CD4-positive, alpha-beta T cell (primary cell): ENCODE data around the gene TNFSF13B. TPM values are rescaled to one million over a fixed set of nuclear protein-coding genes. Genes with fewer than 3 reads are reported as not detected.

ENCODE experiments used
- ATAC-seq: fragments of 200-7000 bp; cut with Tn5 transposase; one replicate; pipeline ENCODE4 v1.10.0; 2022; ENCODE audit warnings: mild to moderate bottlenecking; ENCODE audit not compliant: poor library complexity
- CTCF ChIA-PET: fragments of 350-600 bp; sonication (Branson Sonifier 250); formaldehyde crosslinking; loops from one replicate; lab custom pipeline; 2021; ENCODE audit warnings: antibody characterized with exemption, inconsistent platforms; lab: Charles Lee
- POLR2A ChIA-PET: fragments of 350-600 bp; sonication (Branson Sonifier 250); formaldehyde crosslinking; loops from one replicate; lab custom pipeline; 2021; ENCODE audit warnings: antibody characterized with exemption, inconsistent platforms; lab: Charles Lee
- DNase-seq, 14 experiments: peaks; one replicate each; pipeline ENCODE4 v3.0.0-alpha.2; 2013 to 2020; ENCODE audit warnings: mixed read lengths in 2 of 14
- H3K27ac ChIP-seq, 2 donors: one replicate each; pipeline versions ENCODE4 v1.5.1 to v1.7.0; 2013; ENCODE audit warnings: low read length in 2 of 2, low read depth in 1 of 2, mild to moderate bottlenecking in 1 of 2
- H3K27me3 ChIP-seq, 2 experiments: 1 replicate in 1 of 2; 2 replicates in 1 of 2; pipeline versions ENCODE4 v1.6.1 to v1.7.0; 2013; ENCODE audit warnings: low read length in 2 of 2, control low read depth in 1 of 2, mild to moderate bottlenecking in 1 of 2, moderate library complexity in 1 of 2; ENCODE audit not compliant: insufficient read depth in 2 of 2, control insufficient read depth in 1 of 2
- H3K36me3 ChIP-seq: one replicate; pipeline ENCODE4 v1.6.1; 2013; ENCODE audit warnings: low read length, control low read depth; ENCODE audit not compliant: insufficient read depth
- H3K4me1 ChIP-seq: one replicate; pipeline ENCODE4 v1.6.1; 2013; ENCODE audit warnings: low read length, control low read depth; ENCODE audit not compliant: insufficient read depth
- H3K4me3 ChIP-seq: one replicate; pipeline ENCODE4 v1.5.1; 2013; ENCODE audit warnings: mild to moderate bottlenecking, low read length, moderate library complexity
- H3K9me3 ChIP-seq, 2 experiments: 1 replicate in 1 of 2; 2 replicates in 1 of 2; pipeline versions ENCODE4 v1.6.1 to v1.7.0; 2013; ENCODE audit warnings: low read length in 2 of 2, mild to moderate bottlenecking in 2 of 2, control low read depth in 1 of 2, moderate library complexity in 1 of 2; ENCODE audit not compliant: control insufficient read depth in 1 of 2, insufficient read depth in 1 of 2
- H3K27ac Mint-ChIP-seq: one replicate; pipeline ENCODE4 v1.8.0; 2020; ENCODE audit warnings: mixed read lengths
- H3K27me3 Mint-ChIP-seq: one replicate; pipeline ENCODE4 v1.8.0; 2021; ENCODE audit warnings: mixed read lengths
- H3K36me3 Mint-ChIP-seq: one replicate; pipeline ENCODE4 v1.8.0; 2021; ENCODE audit warnings: low read depth, mixed read lengths
- H3K4me1 Mint-ChIP-seq: one replicate; pipeline ENCODE4 v1.8.0; 2021; ENCODE audit warnings: low read depth, mixed read lengths
- H3K4me3 Mint-ChIP-seq: one replicate; pipeline ENCODE4 v1.8.0; 2020; ENCODE audit warnings: mild to moderate bottlenecking, mixed read lengths
- H3K9me3 Mint-ChIP-seq: one replicate; pipeline ENCODE4 v1.8.0; 2020; ENCODE audit warnings: mixed read lengths
- intact Hi-C, 2 experiments: fragments of 100-400 bp; cut with DNase I in 1 of 2; cut with micrococcal nuclease in 1 of 2; formaldehyde crosslinking; loops; one replicate each; pipeline versions ENCODE4 v1.15.1 to v1.9.0; 2023 to 2025; cut with DNase I, micrococcal nuclease
- total RNA-seq, 174 experiments: library from RNA in 2 of 174; stranded (reverse) in 2 of 174; gene quantifications; one replicate each; pipeline ENCODE4 v1.2.3 and lab custom pipeline; 2021 to 2026
- TF ChIP-seq, protein P1 (sequence below): fragments of 200-600 bp; IDR thresholded peaks from one replicate; pipeline ENCODE4 v1.8.0; 2022; ENCODE audit warnings: antibody characterized with exemption, mild to moderate bottlenecking

The TNFSF13B gene
- total RNA-seq, 2 experiments from 2014 or later = 1.6 to 1.8 TPM

DNA sequence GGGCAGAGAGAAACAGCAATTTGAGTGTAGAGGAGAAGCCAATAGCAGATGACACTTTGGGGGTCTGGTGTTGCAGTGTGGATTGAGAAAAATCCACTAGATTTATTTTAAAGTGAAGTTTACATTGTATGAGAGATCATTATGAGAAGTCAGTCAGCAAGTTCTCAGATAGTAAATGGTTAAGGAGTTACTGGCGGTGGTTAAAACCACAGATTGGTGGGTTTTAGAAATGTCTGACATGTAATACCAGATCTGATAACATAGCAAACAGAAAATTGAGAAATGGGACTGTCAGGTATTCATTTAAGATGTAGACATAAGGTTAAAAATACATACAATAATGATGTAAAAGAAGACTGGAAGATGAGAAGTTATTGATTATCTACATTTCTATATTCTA is 44.1 kb upstream of the TNFSF13B start:
- Histone ChIP-seq H3K36me3 (peaks cover 14% of the 10 kb centered on the region), H3K9me3 (no peaks in the 10 kb centered on the region), H3K4me1 (peaks cover 10% of the 10 kb centered on the region), H3K27me3 (no peaks in the 10 kb centered on the region), H3K27ac (no peak overlapping the region), H3K4me3 (no peak overlapping the region)
- peak in 3 of 14 experiments; percentile 32 to 58 (median 40) for DNase-seq
- Mint-ChIP-seq H3K9me3 (no peaks in the 10 kb centered on the region), H3K27ac (peak overlapping the region; percentile 31), H3K36me3 (peaks cover 27% of the 10 kb centered on the region), H3K4me1 (peaks cover 87% of the 10 kb centered on the region), H3K4me3 (peak overlapping the region; percentile 26), H3K27me3 (no peaks in the 10 kb centered on the region)
- intact Hi-C loops = loop anchor here (5.0 to 10.0 kb wide), 3 partner anchors 49 to 282 kb away; no protein-coding TSS in a partner anchor
- ChIA-PET POLR2A (no interaction called here), CTCF (no interaction called here)
- ATAC-seq = peak; percentile 66
- TF ChIP-seq, protein P1, sequence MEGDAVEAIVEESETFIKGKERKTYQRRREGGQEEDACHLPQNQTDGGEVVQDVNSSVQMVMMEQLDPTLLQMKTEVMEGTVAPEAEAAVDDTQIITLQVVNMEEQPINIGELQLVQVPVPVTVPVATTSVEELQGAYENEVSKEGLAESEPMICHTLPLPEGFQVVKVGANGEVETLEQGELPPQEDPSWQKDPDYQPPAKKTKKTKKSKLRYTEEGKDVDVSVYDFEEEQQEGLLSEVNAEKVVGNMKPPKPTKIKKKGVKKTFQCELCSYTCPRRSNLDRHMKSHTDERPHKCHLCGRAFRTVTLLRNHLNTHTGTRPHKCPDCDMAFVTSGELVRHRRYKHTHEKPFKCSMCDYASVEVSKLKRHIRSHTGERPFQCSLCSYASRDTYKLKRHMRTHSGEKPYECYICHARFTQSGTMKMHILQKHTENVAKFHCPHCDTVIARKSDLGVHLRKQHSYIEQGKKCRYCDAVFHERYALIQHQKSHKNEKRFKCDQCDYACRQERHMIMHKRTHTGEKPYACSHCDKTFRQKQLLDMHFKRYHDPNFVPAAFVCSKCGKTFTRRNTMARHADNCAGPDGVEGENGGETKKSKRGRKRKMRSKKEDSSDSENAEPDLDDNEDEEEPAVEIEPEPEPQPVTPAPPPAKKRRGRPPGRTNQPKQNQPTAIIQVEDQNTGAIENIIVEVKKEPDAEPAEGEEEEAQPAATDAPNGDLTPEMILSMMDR = no peak

DNA sequence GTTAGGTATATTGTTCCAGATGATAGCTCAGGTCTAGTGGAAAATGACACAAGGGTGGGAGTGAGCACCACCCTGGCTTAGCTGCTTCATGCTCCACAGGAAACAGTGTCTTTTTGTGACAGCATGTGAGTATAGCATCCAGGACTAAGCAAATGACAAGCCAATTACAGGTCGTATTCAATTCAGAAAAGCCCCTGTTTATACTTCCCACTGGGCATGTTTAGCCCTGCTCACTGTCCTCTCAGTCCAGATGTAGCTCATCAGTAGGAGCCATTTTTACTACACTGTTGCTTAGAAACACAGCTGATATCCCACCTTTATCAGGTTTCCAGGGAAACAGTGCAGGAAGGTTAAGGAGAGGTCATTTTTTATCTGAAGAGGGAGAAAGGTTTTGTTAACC is 43.3 kb upstream of the TNFSF13B start:
- DNase-seq (no peak), ATAC-seq (peak; percentile 43)
- POLR2A ChIA-PET = no interaction called here
- TF ChIP-seq, protein P1 = no peak
- Histone ChIP-seq H3K4me1 (peaks cover 10% of the 10 kb centered on the region), H3K36me3 (peaks cover 14% of the 10 kb centered on the region), H3K9me3 (no peaks in the 10 kb centered on the region), H3K27me3 (no peaks in the 10 kb centered on the region), H3K4me3 (no peak overlapping the region), H3K27ac (no peak overlapping the region)
- CTCF ChIA-PET = no interaction called here
- Mint-ChIP-seq H3K4me1 (peaks cover 79% of the 10 kb centered on the region), H3K4me3 (peak overlapping the region; percentile 26), H3K27ac (peak overlapping the region; percentile 31), H3K36me3 (peaks cover 30% of the 10 kb centered on the region), H3K27me3 (no peaks in the 10 kb centered on the region), H3K9me3 (no peaks in the 10 kb centered on the region)
- intact Hi-C loops = loop anchor here (5.0 to 10.0 kb wide), 3 partner anchors 49 to 281 kb away; no protein-coding TSS in a partner anchor

DNA sequence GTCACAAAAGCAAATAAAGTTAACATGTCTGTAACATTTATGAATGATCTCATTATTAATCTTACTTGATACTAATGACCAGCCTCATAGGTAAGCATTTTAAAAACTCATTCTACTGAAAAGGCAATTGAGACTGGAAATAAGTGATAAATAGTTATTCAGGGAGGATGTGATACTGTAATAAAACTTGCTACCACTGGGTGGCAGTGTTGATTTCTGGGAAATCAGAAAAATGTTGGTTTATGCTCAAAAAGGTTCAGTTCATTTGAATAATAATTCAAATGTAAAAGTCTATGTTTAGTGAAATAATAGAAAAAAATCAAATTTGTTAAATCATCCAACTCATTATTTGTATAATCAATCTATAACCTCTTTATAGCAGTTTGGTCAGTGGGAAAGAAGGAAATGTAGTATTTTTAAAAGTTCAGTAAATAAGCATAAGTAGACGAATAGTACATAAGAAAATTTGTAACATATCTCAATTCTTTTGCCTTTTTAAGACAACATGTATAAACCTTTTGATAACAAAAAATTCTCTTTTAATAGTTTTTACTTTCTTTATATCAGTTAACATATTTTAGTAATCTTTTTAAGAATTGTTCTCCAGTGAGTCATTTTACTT is 41.8 kb upstream of the TNFSF13B start:
- Mint-ChIP-seq H3K4me3 (no peak overlapping the region), H3K4me1 (peaks cover 72% of the 10 kb centered on the region), H3K36me3 (peaks cover 36% of the 10 kb centered on the region), H3K27ac (no peak overlapping the region), H3K27me3 (no peaks in the 10 kb centered on the region), H3K9me3 (no peaks in the 10 kb centered on the region)
- DNase-seq (peak in 7 of 14 experiments; percentile 2 to 75 (median 56)), ATAC-seq (peak; percentile 54)
- H3K4me3 ChIP-seq = no peak overlapping the region
- H3K27me3 ChIP-seq = no peaks in the 10 kb centered on the region
- peaks cover 7% of the 10 kb centered on the region for H3K4me1 ChIP-seq
- intact Hi-C loops = loop anchor here (2.0 to 10.0 kb wide), 4 partner anchors 47 to 669 kb away; no protein-coding TSS in a partner anchor
- H3K27ac ChIP-seq = no peak overlapping the region
- H3K36me3 ChIP-seq = peaks cover 14% of the 10 kb centered on the region
- ChIA-PET POLR2A (no interaction called here), CTCF (no interaction called here)
- TF ChIP-seq, protein P1 = peak; percentile 95
- no peaks in the 10 kb centered on the region for H3K9me3 ChIP-seq
